Right lobe of liver (tissue), 4 donors: ENCODE data around the gene NCK2.

Experiments
- CTCF ChIP-seq, 4 donors: fragments of 200-600 bp in 3 of 4; fragments of 450-650 bp in 1 of 4; IDR thresholded peaks; one replicate each; pipeline versions ENCODE4 v1.5.1 to v1.8.0; 2016 to 2022; ENCODE audit warnings: antibody characterized with exemption in 4 of 4, mild to moderate bottlenecking in 2 of 4
- POLR2A ChIP-seq: fragments of 450-650 bp; IDR thresholded peaks from one replicate; pipeline ENCODE4 v1.6.1; 2017; ENCODE audit warnings: antibody characterized with exemption, mild to moderate bottlenecking
- donor health status: DM: no; HTN: no; CAD: no.
- donor health status: DM: no; HTN: no; CAD: no.
- donor health status: DM: no; HTN: yes; CAD: no.

GRCh38 chr2:105712981-105713596 lies 31.6 kb upstream of the NCK2 start:
- TF ChIP-seq CTCF (IDR thresholded peaks at IDR 0.05) (no peak), POLR2A (no peak)
